HG03565 (cell line): ENCODE measurements around the gene TRIO.

Source experiments
- ATAC-seq: cut with Tn5 transposase; IDR thresholded peaks from one replicate; pipeline ENCODE4 v1.9.1; 2021; ENCODE audit warnings: mild to moderate bottlenecking, moderate library complexity; ENCODE audit not compliant: unreplicated experiment

The TRIO gene

DNA sequence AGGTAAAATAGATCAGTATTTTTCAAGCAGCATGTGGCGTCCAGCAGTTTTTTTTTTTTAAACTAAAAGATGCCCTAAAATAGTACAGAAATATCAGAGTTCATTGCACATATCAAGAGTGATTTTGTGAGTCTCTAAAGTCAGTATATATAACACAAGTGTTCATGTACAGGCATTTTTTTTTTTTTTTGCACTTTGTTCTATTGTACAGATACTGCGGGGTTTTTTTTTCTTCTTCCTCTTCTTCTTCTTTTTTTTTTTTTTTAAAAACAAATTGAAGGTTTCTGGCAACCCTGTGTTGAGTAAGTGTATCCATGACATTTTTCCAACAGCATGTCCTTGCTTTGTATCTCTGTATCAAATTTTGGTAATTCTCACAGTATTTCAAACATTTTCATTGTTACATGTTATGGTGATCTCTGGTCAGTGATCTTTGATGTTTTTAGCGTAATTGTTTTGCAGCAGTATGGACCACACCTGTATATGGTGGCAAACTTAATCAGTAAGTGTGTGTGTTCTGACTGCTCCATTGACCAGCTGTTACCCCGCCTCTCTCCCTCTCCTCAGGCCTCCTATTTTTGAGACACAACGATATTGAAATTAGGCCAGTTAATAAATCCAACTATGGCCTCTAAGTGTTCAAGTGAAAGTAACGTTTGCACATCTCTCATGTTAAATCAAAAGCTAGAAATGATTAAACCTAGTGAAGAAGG lies 76.8 kb downstream of the TRIO start:
- ATAC-seq = no peak

DNA sequence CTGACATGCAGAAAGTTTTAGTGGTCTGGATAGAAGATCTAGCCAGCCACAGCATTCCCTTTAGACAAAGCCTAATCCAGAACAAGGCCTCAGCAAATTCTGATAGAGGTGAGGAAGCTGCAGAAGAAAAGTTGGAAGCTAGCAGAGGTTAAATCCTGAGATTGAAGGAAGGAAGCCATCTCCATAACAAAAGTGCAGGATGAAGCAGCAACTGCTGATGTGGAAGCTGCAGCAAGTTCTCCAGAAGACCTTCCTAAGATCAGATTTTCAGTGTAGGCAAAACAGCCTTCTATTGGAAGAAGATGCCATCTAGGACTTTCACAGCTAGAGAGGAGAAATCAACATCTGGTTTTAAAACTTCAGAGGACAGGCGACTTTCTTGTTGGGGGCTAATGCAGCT lies 77.5 kb downstream of the TRIO start:
- no peak for ATAC-seq

DNA sequence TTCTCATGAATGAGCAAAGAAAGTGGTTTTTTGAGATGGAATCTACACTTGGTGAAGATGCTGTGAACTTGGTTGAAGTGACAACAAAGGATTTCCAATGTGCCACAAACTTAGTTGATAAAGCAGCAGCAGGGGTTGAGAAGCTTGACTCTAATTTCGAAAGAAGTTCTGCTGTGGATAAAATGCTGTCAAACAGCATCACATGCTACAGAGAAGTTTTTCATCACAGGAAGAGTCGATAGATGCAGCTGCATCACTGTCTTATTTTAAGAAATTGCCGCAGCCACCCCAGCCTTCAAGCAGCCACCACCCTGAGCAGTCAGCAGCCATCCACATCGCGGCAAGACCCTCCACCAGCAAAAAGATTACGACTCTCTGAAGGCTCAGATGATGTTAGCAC lies 78.6 kb downstream of the TRIO start:
- ATAC-seq = no peak

DNA sequence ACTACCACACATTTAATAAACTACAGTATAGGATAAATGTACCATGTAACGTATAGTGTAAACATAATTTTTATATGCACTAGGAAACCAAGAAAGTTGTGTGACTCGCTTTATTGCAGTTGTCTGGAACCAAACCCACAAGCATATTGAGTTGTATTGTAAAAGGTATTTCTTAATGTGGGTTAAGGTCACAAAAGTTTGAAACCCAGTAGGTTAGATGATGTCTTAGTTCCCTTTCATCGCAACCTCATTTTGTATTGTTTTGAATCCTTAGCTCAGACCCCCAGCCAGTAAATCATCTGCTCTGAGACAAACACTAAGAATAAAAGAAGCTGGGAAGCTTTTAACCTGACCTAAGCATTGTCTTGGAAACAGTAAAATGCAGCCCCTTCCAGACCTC lies 79.1 kb downstream of the TRIO start:
- no peak for ATAC-seq

DNA sequence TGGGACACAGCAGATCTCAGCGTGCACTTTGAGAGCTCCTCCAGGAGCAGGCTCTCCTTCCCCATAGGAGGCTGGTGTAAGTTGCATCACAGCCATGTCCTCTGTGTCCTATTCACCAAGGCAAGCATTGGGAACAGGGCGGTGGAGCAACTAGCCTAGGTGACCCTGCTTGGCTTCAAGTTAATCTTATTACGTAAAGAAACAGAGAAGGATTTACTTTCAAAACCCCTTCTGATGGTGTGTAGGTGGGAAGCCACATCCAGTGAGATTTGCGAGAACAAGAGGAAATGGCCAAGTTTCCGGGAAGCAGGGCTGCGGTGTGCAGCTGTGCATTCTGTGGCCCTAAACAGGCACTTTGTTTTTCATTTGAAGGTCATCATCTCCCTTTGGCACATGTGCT lies 80.2 kb downstream of the TRIO start:
- ATAC-seq = no peak

DNA sequence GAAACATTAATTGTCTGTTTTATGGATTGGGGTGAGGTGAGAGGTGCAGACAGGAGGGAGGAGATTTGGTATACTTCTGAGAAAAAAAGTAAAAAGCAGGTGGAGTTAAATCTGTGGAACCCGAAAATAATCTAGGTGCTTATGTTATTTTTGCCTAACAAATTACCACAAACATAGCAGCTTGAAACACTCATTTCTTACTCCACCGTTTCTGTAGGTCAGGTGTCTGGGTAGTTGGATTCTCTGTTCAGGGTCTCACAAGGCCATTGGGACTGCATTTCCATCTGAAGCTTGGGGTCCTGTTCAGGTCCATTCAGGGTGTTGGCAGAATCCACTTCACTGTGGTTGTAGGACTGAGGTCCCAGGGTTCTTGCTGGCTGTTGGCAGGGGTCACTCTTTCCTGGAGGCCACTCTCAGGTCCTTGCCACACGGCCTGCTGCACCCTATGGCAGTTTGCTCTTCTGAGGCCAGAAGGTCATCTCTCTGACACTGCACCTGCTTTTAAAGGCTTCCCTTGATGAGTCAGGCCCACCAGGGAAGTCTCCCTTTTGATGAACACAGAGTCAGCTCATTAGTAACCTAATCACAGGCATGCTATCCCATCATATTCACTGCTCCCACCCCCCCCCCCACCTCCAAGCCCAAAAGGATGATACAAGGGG lies 82.2 kb downstream of the TRIO start:
- no peak for ATAC-seq

DNA sequence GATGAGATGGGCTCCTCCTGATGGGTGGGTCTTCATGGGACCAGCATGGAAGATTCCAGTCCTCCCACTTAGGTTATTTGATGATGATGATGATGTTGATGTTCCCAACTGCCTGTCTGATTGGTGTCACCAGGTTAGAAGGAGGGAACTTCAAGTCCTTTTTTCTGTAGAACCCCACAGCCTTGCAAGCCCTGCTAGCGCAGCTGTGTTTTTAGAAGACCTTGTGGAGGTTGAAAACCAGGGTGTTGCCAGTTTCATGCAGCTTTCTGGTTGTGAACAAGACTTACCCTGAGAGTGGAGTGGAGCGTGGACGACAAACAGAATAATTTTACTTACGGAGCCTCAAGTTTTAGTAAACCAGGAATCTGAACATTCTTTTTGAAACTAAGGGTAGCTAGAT lies 83.0 kb downstream of the TRIO start:
- ATAC-seq = no peak

DNA sequence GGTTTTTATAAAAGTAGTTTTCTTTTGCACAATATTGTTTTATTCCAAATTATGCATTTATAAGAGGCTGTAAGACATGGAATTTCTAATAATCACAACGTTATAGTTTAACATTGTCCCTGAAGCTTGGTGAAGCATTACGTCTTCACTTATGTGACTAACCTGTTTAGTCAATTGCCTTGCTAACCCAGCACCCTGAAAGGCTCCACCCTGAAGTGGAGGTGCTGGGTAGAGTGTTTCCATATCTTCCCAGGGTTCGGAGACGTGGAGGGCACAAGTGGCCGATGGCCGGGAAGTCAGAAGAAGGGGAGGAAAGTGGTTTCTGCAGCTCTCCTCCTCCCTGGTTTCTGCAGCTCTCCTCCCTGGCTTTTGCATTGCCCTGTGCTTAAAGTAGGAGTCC lies 83.4 kb downstream of the TRIO start:
- no peak for ATAC-seq

DNA sequence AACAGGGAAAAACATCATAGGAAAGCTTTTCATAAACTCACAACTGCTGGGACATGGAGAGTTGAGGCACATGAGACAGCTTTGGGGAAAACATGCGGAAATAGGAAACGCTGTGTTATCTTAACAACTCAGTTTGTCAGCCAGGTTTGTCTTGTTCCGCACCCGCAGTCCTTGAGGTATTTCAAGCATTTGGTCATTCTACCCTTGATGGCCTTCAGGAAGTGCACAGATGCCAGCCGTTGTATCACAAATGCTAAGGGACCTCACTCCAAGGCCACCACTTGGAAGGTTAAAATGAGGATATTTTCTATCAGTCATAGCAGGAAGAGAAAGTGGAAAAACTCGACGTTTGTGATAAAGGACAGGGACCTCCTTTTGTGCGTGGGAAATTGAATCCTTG lies 83.8 kb downstream of the TRIO start:
- ATAC-seq = no peak

DNA sequence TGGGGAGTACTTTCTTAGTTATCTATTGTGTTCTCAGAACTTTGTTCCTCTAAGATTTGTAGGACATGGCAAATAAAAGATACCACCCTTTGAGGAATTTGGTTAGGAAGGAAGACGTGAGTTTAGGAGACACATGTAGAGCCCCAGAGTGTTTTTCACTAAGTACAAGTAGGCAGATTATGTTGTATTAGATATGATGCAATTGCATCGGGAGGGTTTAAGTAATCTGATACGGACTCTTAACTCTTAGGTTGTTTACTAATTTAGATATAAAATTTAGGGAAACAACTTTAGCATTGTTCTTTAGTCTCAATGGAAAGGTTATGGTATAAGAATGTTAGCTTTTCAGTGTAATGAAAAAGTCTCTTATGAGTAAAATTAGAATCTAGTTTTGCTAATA lies 84.4 kb downstream of the TRIO start:
- ATAC-seq = no peak

DNA sequence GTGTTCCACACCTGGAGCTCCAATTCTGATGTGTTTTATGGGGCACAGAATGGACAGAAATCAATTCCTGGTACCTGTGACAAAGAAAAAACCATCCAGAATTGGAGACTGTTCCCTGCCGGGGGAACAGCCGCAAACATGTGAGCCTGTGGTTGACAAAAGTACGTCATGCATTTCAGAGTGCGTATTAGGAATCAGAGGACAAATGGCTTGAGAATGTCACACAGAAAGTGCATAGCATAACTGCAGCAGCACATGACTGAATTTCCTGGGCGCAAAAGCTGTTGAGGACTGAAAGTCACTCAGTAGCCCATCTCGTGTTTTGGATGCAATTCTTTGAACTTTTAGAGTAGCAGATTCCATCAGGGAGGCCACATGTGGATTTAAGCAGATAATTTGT lies 85.1 kb downstream of the TRIO start:
- ATAC-seq = no peak

DNA sequence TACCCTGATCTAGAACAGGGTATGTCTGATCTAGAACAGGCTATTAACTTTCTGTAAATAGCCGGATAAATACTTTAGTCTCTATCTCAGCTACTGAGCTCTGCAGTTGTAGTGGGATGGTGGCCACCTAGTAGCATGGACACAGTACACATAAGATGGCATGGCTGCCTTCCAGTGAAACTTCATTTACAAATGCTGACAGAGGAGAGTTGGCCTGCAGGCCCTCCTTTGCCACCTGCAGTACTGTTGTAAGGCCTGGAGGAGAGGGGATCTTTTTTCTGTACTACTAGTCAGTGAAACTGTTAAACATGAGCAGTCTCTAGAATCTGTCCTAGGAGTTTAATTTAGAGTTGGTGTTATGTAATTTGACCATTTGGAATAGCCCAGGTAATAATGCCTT lies 86.0 kb downstream of the TRIO start:
- no peak for ATAC-seq

DNA sequence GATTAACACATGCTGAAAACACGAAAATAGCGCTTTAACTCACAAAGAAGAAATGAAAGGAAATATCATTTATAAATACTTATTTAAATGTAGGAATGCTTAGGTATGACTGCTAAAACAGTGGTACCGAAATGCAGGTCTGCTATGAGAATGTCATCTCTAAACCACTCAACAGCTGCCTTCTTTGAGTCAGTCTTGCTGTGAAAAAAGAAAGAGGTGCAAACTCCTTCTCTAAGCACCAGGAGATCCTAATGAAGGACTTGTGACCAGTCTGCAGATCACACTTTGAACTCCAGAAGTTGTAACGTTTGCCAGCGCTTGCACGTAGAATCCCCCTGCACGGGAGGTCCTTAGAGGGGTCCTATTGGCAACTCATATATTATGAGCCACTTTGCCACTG lies 86.6 kb downstream of the TRIO start:
- no peak for ATAC-seq

DNA sequence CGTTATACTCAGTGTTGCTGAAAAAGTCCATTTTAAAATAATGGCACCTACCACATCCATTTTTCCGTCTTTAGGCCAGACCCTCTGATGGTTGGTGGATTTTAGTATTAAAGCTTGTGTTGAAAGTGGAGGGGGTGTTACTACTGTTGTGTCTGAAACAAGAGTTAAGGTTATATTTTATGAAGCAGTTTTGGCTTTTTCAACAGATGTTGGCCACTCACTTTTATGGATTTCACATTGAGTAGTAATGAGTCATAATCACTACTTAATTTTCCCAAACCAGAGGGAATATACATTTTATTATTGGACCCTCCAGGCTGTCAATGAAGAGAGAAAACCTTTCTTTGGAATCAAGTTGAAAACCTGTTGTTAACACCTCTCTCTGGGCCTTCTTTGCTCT lies 88.0 kb downstream of the TRIO start:
- no peak for ATAC-seq

DNA sequence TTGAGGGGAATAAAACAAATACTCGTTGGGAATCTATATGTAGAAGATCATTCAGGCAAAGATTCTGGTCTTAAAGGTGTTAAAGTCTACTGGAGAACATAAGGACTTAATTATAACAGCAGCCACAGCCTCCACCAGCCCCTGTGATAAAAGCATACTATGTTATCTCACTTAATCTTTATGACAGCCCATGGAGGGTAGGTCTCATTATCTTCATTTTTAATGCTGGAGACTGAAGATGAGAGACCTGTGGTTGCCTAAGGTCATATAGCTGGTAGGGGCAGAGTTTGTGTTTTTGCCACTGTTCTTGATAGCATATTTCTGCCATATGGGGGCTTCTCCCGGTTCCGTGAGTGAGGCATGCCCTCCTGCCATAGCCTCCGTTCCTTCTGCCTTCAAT lies 88.7 kb downstream of the TRIO start:
- no peak for ATAC-seq

DNA sequence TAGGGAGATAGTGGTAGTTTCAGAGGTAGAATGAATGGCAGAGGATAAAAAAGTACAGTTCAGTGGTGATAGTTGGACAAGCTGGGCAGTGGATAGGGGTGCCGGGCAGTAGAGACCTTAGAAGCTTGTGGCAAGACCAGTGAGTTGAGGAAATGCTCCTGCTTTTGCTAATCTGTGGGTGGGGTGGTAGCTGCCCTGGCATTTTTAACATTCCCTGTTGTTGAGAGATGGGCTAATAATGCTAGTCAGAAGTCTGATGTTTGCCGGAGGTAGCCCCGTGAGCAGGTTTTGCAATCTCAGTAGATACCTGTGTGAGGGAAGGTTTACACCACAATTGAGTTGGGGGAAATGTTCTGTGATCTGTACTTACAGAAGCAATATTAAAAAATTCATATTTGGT lies 91.1 kb downstream of the TRIO start:
- ATAC-seq = no peak

DNA sequence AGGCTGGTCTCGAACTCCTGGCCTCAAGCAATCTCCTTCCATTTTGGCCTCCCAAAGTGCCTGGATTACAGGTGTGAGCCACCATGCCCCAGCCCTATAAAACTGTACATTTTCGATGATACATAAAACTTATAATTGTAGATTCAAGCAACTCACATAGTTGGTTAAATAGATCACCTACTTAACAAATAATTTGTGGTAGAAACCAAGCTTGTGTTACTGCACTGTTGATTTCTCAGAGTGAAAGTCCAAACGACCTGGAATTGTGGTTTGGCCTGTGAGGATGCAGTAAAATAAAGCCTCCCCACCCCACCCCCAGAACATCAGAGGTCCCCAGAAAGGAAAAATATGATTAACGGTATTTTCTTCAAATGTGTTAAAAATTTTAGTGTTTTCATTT lies 92.7 kb downstream of the TRIO start:
- no peak for ATAC-seq

DNA sequence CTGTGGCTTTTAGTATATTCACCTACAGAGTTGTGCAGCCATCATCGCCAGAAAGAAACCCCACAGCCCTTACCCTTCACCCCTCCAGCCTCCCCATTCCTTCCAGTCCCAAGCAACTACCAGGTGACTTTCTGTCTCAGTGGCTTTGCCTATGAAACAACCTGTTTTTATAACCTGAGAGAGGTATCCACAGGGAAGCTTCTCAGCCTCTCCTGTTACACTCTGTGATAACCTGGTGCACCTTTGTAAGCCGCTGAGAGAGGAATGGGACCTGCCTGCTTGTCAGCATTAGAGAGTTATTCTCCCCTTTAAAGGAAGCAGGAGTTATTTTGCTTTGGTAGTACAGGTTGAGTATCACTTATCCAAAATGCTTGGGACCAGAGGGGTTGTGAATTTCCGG lies 93.6 kb downstream of the TRIO start:
- ATAC-seq = no peak

DNA sequence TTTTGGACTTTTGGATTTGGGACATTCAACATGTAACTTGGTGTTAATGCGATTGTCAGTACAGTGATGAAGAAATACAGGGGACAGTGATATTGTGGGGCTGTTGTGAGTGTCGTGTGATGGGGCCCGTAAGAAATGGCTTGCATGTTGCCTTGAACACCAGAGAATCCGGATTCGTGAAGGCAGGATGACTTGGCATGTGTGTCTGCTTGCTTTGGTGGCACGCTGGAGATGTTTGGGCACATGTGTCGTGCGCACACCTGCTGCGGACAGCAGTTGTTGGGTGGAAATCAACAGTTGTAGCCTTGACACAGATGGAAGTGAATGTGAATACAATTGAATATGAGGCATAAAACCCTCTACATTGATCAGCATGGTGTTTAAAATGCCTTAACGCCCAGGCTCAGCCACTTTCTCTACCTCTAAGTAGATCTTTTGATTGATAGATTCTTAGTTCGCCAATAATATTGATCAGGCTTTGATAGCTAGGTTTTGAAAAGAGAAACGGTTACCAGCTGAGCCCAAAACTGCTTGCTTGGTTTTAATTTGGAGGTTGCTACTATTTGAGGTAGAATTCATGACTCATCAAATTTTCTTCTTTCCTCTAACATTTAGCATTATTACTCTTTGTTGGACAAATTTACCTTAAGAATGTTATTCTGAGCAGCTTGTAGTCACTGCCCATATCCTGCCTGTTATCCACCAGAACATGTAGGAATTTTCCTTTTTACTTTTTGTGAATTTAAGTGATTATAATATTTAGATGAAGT lies 94.4 kb downstream of the TRIO start:
- no peak for ATAC-seq

DNA sequence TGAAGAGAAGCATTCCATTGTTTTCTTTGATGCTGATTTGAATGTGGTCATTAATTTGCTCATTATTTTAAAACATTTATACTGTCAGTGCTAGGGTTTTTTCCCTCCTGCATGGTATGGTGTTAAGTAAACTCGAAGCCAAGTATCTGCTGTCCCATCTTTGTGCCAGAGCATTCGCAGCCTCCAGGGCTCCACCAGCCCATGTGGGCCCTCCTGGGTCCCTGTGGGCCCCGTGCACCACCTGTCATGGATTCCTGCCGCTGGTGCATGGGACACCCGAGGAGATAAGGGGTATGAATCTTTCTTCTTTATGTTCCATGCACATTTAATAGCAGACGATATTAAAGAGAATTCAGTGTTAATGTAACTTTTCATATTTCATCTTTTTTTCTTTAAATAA lies 95.1 kb downstream of the TRIO start:
- ATAC-seq = no peak

DNA sequence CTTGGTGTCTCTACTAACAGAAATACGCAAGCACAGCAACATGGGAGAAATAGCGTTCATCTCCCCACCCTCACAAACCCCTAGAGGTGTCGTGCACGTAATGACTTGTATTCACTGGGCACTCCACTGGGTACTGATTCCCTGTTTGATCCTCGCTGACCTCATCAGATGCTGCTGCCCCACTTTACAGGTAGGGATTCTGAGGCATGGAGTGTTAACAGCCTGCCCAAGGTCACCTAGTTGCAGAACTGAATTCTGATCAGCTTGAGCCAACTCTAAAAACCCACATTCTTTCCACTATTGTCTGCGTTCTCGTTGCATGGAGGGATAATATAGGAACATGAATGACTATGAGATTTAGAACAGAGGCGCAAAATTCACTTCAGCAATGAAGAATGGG lies 96.3 kb downstream of the TRIO start:
- no peak for ATAC-seq

DNA sequence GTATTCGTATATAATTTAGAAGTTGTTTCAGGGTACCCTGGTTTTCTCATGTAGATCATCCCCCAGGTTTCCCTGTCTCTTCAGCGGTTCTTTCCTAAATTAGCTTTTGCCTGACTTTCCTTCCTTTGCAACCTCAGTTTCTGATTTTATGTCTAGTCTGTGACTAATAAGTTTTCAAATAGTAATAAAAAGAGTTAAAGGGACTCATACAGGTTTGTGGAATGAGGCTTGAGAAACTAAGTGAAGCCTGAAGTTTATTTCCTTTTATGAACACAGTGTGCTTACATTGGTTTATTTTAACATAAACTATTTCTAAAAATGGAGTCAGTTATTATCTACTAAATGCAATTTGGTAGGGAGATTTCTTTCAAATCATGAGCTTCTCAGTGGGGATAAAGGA lies 96.8 kb downstream of the TRIO start:
- ATAC-seq = no peak
